HG03521 (cell line): Measurements from ENCODE around the gene PITRM1.
"Not testable (repeated sequence)": the region's sequence is repeated elsewhere in the genome, so short reads cannot be mapped to it uniquely, and the experiment has no call there.

Source experiments
- ATAC-seq: cut with Tn5 transposase; IDR thresholded peaks from one replicate; pipeline ENCODE4 v1.9.1; 2021; ENCODE audit warnings: mild to moderate bottlenecking, moderate library complexity; ENCODE audit not compliant: unreplicated experiment

The PITRM1 gene

GRCh38 chr10:3197348-3198003, 24.9 kb upstream of the PITRM1 start:
- ATAC-seq, result peak; percentile 56

- ATAC-seq, result no peak
Measured at GRCh38 chr10:3196958-3197347, 24.4 kb upstream of the PITRM1 start.

GRCh38 chr10:3196482-3196881, 23.9 kb upstream of the PITRM1 start:
- ATAC-seq, result no peak

- ATAC-seq, result no peak
Measured at GRCh38 chr10:3195726-3196125, 23.1 kb upstream of the PITRM1 start.

GRCh38 chr10:3195286-3195685, 22.7 kb upstream of the PITRM1 start:
- no peak for ATAC-seq

- no peak for ATAC-seq
Measured at GRCh38 chr10:3194871-3195270, 22.3 kb upstream of the PITRM1 start.

GRCh38 chr10:3193751-3194150, 21.2 kb upstream of the PITRM1 start:
- ATAC-seq, result no peak

- no peak for ATAC-seq
Measured at GRCh38 chr10:3192856-3193635, 20.5 kb upstream of the PITRM1 start.

- no peak for ATAC-seq
Measured at GRCh38 chr10:3190817-3191216, 18.2 kb upstream of the PITRM1 start.

- ATAC-seq, result not testable (repeated sequence)
Measured at GRCh38 chr10:3187229-3187628, 14.6 kb upstream of the PITRM1 start.

GRCh38 chr10:3186368-3186767, 13.8 kb upstream of the PITRM1 start:
- ATAC-seq, result no peak

- no peak for ATAC-seq
Measured at GRCh38 chr10:3185386-3185785, 12.8 kb upstream of the PITRM1 start.

- no peak for ATAC-seq
Measured at GRCh38 chr10:3180355-3181025, 7.9 kb upstream of the PITRM1 start.

GRCh38 chr10:3179174-3179573, 6.6 kb upstream of the PITRM1 start:
- no peak for ATAC-seq

GRCh38 chr10:3178042-3178441, 5.5 kb upstream of the PITRM1 start:
- ATAC-seq, result no peak

- ATAC-seq, result peak; percentile 33
Measured at GRCh38 chr10:3173171-3173878, 743 bp upstream of the PITRM1 start.

GRCh38 chr10:3172081-3172445, 519 bp downstream of the PITRM1 start:
- ATAC-seq, result peak; percentile 0

- ATAC-seq, result not testable (repeated sequence)
Measured at GRCh38 chr10:3171488-3171887, 1.1 kb downstream of the PITRM1 start.

- no peak for ATAC-seq
Measured at GRCh38 chr10:3169673-3170072, 2.9 kb downstream of the PITRM1 start.

- no peak for ATAC-seq
Measured at GRCh38 chr10:3169271-3169670, 3.3 kb downstream of the PITRM1 start.

GRCh38 chr10:3167611-3168330, 4.8 kb downstream of the PITRM1 start:
- ATAC-seq, result no peak
